ENCODE results near the gene HPSE2.

The HPSE2 gene

DNA sequence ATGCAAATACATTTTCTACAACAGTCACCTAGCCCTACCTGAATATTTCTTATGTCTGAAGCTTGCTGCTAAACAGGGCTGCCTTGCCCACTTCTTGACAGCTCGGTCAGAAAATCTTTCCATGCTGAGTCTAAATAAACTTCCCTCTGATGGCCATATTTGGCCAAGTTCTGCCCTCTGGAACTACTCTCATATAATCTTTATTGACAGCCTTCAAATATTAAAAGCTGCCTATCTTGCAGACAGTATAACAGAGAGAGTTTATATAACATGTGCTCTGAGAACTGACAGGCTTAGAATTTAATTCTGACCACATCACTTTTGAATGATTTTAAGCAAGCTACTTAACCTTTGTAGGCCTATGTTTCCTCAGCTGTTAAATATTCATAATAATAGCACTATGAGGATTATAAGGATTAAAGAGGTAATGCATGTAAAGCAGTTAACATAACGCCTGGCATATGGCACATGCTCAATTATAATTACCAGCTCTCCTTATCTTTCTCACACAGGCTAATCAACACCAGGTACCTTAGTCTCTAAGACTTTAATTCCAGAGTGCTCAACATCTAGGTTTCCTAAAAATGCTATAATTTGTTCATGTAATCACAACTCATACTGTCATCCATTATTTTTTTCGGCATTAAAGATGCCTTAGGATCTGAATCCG lies 334.1 kb downstream of the HPSE2 start:
- DNase-seq: no peak
- WGBS (ENCODE audit: extremely low coverage, insufficient coverage, low lambda C conversion rate): no CpG with 5 or more reads among the region's 4 CpGs
- H3K79me2 ChIP-seq (ENCODE audit: control insufficient read depth, insufficient read depth, low read length): no peaks in the 10 kb centered on the region

DNA sequence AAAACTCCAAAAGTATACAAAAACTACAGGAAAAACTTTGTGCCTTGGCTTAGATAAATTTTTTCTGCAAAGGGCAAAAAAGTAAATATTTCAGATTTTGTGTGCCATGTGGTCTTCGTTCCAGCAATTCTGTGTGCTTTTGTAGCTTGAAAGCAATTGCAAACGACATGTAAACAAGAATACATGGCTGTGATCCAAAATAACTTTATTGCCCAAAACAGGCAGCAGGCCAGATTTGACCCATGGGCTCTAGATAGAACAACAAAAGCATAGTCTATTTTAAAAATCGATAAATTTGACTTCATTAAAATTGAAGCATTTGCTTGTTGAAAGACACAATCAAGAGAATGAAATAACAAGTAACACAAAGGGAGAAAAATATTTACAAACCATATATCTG lies 336.6 kb downstream of the HPSE2 start:
- no peak for DNase-seq
- Histone ChIP-seq H4K5ac (ENCODE audit: low read length) (no peak overlapping the region), H3K18ac (ENCODE audit: low read length) (no peak overlapping the region), H3K27ac (ENCODE audit: low read depth, low read length) (no peak overlapping the region), H3K79me2 (ENCODE audit: control insufficient read depth, insufficient read depth, low read length) (no peaks in the 10 kb centered on the region), H2AK5ac (ENCODE audit: low read length) (no peak overlapping the region), H3K56ac (ENCODE audit: low read length) (no peak overlapping the region), H3K4ac (ENCODE audit: low read depth, low read length) (no peak overlapping the region), H3K23ac (ENCODE audit: low read length) (no peak overlapping the region), H2BK5ac (ENCODE audit: low read length) (no peak overlapping the region), H3K4me1 (ENCODE audit: control insufficient read depth, low read depth, low read length) (no peaks in the 10 kb centered on the region), H2BK120ac (ENCODE audit: low read depth, low read length) (no peak overlapping the region), H3K9ac (ENCODE audit: low read length) (no peak overlapping the region), H3K4me3 (ENCODE audit: low read length) (no peak overlapping the region), H3K36me3 (ENCODE audit: control insufficient read depth, insufficient read depth, low read length) (no peaks in the 10 kb centered on the region), H2BK15ac (replicated peaks; ENCODE audit: low read depth) (no peak overlapping the region), H3K79me1 (ENCODE audit: low read length) (no peaks in the 10 kb centered on the region), H3K4me2 (ENCODE audit: low read length) (no peak overlapping the region), H3K27me3 (ENCODE audit: insufficient read depth, low read length, poor library complexity) (no peaks in the 10 kb centered on the region), H4K8ac (ENCODE audit: low read depth, low read length) (no peak overlapping the region)
- WGBS (ENCODE audit: extremely low coverage, insufficient coverage, low lambda C conversion rate): no CpG with 5 or more reads among the region's 3 CpGs

More for the DNA sequence above, 334.1 kb downstream of the HPSE2 start:
- Histone ChIP-seq H3K79me1 (ENCODE audit: low read length) (no peaks in the 10 kb centered on the region), H3K4ac (ENCODE audit: low read depth, low read length) (no peak overlapping the region), H2BK5ac (ENCODE audit: low read length) (no peak overlapping the region), H3K9ac (ENCODE audit: low read length) (no peak overlapping the region), H3K4me3 (ENCODE audit: low read length) (no peak overlapping the region), H3K18ac (ENCODE audit: low read length) (no peak overlapping the region), H3K27ac (ENCODE audit: low read depth, low read length) (no peak overlapping the region), H3K36me3 (ENCODE audit: control insufficient read depth, insufficient read depth, low read length) (no peaks in the 10 kb centered on the region), H2AK5ac (ENCODE audit: low read length) (no peak overlapping the region), H3K4me1 (ENCODE audit: control insufficient read depth, low read depth, low read length) (no peaks in the 10 kb centered on the region), H3K56ac (ENCODE audit: low read length) (no peak overlapping the region), H4K5ac (ENCODE audit: low read length) (no peak overlapping the region), H4K8ac (ENCODE audit: low read depth, low read length) (no peak overlapping the region), H2BK120ac (ENCODE audit: low read depth, low read length) (no peak overlapping the region), H3K4me2 (ENCODE audit: low read length) (no peak overlapping the region), H3K23ac (ENCODE audit: low read length) (no peak overlapping the region), H3K27me3 (ENCODE audit: insufficient read depth, low read length, poor library complexity) (no peaks in the 10 kb centered on the region), H2BK15ac (replicated peaks; ENCODE audit: low read depth) (no peak overlapping the region)

DNA sequence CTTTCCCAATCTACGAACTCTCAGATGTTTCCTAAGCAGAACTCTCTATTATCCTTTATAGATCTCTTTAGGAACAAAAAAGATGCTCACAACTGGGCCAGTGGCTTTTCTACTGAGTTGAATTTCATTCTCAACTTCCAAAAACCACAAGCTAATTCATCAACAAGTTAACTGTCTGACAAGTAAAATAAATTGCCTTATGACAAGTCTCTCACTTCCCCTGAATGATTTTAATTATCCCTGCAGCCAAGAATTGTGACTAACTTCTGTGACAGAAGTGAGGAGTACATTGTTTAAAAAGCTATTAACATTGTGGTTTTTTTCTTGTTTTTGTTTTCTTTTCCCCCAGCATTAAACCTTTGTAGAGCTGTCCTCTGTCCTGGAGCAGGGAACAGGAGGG lies 343.1 kb downstream of the HPSE2 start:
- Histone ChIP-seq H2BK120ac (ENCODE audit: low read depth, low read length) (no peak overlapping the region), H3K18ac (ENCODE audit: low read length) (no peak overlapping the region)

DNA sequence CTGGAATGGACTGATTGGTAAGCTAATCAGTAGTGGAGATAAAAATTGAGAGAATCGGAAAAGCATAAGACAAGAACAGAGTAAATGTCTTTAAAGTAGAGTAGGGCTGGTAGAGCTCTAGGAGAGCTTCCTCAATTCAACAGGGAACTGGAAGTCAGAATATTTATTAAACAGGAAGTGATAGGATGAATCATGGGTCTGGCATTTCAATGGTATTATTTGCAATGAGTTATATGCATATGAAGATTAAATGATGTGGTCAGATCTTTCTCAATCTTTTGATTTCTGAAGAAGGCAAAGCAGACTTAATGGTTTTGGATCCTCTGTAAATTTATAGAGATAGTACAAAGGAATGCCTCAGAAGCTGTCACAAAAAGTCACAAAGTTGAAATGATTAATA lies 349.0 kb downstream of the HPSE2 start:
- Histone ChIP-seq H3K27me3 (ENCODE audit: insufficient read depth, low read length, poor library complexity) (no peaks in the 10 kb centered on the region), H3K23ac (ENCODE audit: low read length) (no peak overlapping the region), H3K4me2 (ENCODE audit: low read length) (no peak overlapping the region), H4K5ac (ENCODE audit: low read length) (no peak overlapping the region), H4K8ac (ENCODE audit: low read depth, low read length) (no peak overlapping the region), H2BK120ac (ENCODE audit: low read depth, low read length) (no peak overlapping the region), H3K79me2 (ENCODE audit: control insufficient read depth, insufficient read depth, low read length) (no peaks in the 10 kb centered on the region), H3K4me3 (ENCODE audit: low read length) (no peak overlapping the region), H2BK15ac (replicated peaks; ENCODE audit: low read depth) (no peak overlapping the region), H3K9ac (ENCODE audit: low read length) (no peak overlapping the region), H3K56ac (ENCODE audit: low read length) (no peak overlapping the region), H3K4me1 (ENCODE audit: control insufficient read depth, low read depth, low read length) (no peaks in the 10 kb centered on the region), H3K36me3 (ENCODE audit: control insufficient read depth, insufficient read depth, low read length) (no peaks in the 10 kb centered on the region), H2BK5ac (ENCODE audit: low read length) (no peak overlapping the region), H3K18ac (ENCODE audit: low read length) (no peak overlapping the region), H3K79me1 (ENCODE audit: low read length) (no peaks in the 10 kb centered on the region), H2AK5ac (ENCODE audit: low read length) (no peak overlapping the region), H3K4ac (ENCODE audit: low read depth, low read length) (no peak overlapping the region), H3K27ac (ENCODE audit: low read depth, low read length) (no peak overlapping the region)
- DNase-seq: peak; percentile 4
- WGBS (ENCODE audit: extremely low coverage, insufficient coverage, low lambda C conversion rate): no CpG with 5 or more reads among the region's 1 CpG

More for the DNA sequence above, 343.1 kb downstream of the HPSE2 start:
- H2BK5ac ChIP-seq (ENCODE audit: low read length): no peak overlapping the region
- H3K79me1 ChIP-seq (ENCODE audit: low read length): no peaks in the 10 kb centered on the region
- DNase-seq: no peak
- no peaks in the 10 kb centered on the region for H3K4me1 ChIP-seq (ENCODE audit: control insufficient read depth, low read depth, low read length)
- no peak overlapping the region for H3K56ac ChIP-seq (ENCODE audit: low read length)
- no peaks in the 10 kb centered on the region for H3K79me2 ChIP-seq (ENCODE audit: control insufficient read depth, insufficient read depth, low read length)
- H2BK15ac ChIP-seq (replicated peaks; ENCODE audit: low read depth): no peak overlapping the region
- H3K23ac ChIP-seq (ENCODE audit: low read length): no peak overlapping the region
- no peaks in the 10 kb centered on the region for H3K27me3 ChIP-seq (ENCODE audit: insufficient read depth, low read length, poor library complexity)
- WGBS (ENCODE audit: extremely low coverage, insufficient coverage, low lambda C conversion rate): no CpG with 5 or more reads among the region's 1 CpG
- no peak overlapping the region for H4K5ac ChIP-seq (ENCODE audit: low read length)
- H3K4me2 ChIP-seq (ENCODE audit: low read length): no peak overlapping the region
- H4K8ac ChIP-seq (ENCODE audit: low read depth, low read length): no peak overlapping the region
- no peaks in the 10 kb centered on the region for H3K36me3 ChIP-seq (ENCODE audit: control insufficient read depth, insufficient read depth, low read length)
- H3K27ac ChIP-seq (ENCODE audit: low read depth, low read length): no peak overlapping the region
- no peak overlapping the region for H3K4ac ChIP-seq (ENCODE audit: low read depth, low read length)
- H3K4me3 ChIP-seq (ENCODE audit: low read length): no peak overlapping the region
- no peak overlapping the region for H3K9ac ChIP-seq (ENCODE audit: low read length)
- no peak overlapping the region for H2AK5ac ChIP-seq (ENCODE audit: low read length)

DNA sequence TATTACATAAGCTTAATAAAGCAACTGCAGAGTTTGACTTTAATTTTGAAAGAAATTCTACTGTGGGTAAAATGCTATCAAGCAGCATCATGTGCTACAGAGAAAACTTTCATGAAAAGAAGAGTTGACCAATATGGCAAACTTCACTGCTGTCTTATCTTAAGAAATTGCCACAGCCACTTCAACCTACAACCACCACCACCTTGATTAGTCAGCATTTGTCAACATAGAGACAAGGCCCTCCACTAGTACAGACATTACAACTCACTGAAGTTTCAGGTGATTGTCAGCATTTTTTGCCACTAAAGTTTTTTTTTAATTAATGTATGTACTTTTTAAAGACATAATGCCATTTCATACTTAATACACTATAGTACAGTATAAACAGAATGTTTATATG lies 350.3 kb downstream of the HPSE2 start:
- Histone ChIP-seq H3K4me1 (ENCODE audit: control insufficient read depth, low read depth, low read length) (no peaks in the 10 kb centered on the region), H3K4me2 (ENCODE audit: low read length) (no peak overlapping the region), H3K79me1 (ENCODE audit: low read length) (no peaks in the 10 kb centered on the region), H4K5ac (ENCODE audit: low read length) (no peak overlapping the region), H3K4me3 (ENCODE audit: low read length) (no peak overlapping the region), H3K27ac (ENCODE audit: low read depth, low read length) (no peak overlapping the region), H4K8ac (ENCODE audit: low read depth, low read length) (no peak overlapping the region), H2BK15ac (replicated peaks; ENCODE audit: low read depth) (no peak overlapping the region), H3K4ac (ENCODE audit: low read depth, low read length) (no peak overlapping the region), H2BK120ac (ENCODE audit: low read depth, low read length) (no peak overlapping the region), H2AK5ac (ENCODE audit: low read length) (no peak overlapping the region), H3K18ac (ENCODE audit: low read length) (no peak overlapping the region), H3K27me3 (ENCODE audit: insufficient read depth, low read length, poor library complexity) (no peaks in the 10 kb centered on the region), H2BK5ac (ENCODE audit: low read length) (no peak overlapping the region), H3K23ac (ENCODE audit: low read length) (no peak overlapping the region), H3K56ac (ENCODE audit: low read length) (no peak overlapping the region), H3K36me3 (ENCODE audit: control insufficient read depth, insufficient read depth, low read length) (no peaks in the 10 kb centered on the region), H3K79me2 (ENCODE audit: control insufficient read depth, insufficient read depth, low read length) (no peaks in the 10 kb centered on the region), H3K9ac (ENCODE audit: low read length) (no peak overlapping the region)
- DNase-seq: no peak

DNA sequence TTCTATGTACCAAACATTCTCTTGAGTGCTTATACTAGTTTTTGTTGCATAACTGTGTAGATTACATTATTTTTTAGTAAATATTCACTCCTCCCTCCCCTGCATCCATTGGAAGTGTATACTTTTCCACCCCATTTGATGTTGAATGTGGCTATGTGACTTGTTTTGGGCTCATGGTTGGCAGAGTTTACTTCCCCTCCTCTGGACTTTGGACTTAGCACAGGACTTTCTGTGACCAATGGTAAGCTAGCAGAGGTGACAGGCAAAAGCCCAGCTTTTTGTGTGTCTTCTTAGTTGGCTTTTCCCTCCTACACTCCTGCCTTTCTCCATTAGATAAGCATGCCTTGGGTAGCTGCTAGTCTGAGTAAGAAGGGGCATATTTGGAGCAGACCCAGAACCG lies 353.9 kb downstream of the HPSE2 start:
- Histone ChIP-seq H2BK15ac (replicated peaks; ENCODE audit: low read depth) (no peak overlapping the region), H3K4me2 (ENCODE audit: low read length) (no peak overlapping the region), H3K27ac (ENCODE audit: low read depth, low read length) (no peak overlapping the region), H2BK120ac (ENCODE audit: low read depth, low read length) (no peak overlapping the region), H3K79me1 (ENCODE audit: low read length) (no peaks in the 10 kb centered on the region), H2BK5ac (ENCODE audit: low read length) (no peak overlapping the region), H4K8ac (ENCODE audit: low read depth, low read length) (no peak overlapping the region), H3K56ac (ENCODE audit: low read length) (no peak overlapping the region), H3K27me3 (ENCODE audit: insufficient read depth, low read length, poor library complexity) (no peaks in the 10 kb centered on the region), H3K36me3 (ENCODE audit: control insufficient read depth, insufficient read depth, low read length) (no peaks in the 10 kb centered on the region), H3K4me3 (ENCODE audit: low read length) (no peak overlapping the region), H3K4ac (ENCODE audit: low read depth, low read length) (no peak overlapping the region), H3K79me2 (ENCODE audit: control insufficient read depth, insufficient read depth, low read length) (no peaks in the 10 kb centered on the region), H3K9ac (ENCODE audit: low read length) (no peak overlapping the region), H3K4me1 (ENCODE audit: control insufficient read depth, low read depth, low read length) (no peaks in the 10 kb centered on the region), H3K23ac (ENCODE audit: low read length) (no peak overlapping the region), H2AK5ac (ENCODE audit: low read length) (no peak overlapping the region), H3K18ac (ENCODE audit: low read length) (no peak overlapping the region), H4K5ac (ENCODE audit: low read length) (no peak overlapping the region)
- WGBS (ENCODE audit: extremely low coverage, insufficient coverage, low lambda C conversion rate): no CpG with 5 or more reads among the region's 1 CpG
- DNase-seq: no peak

All from mesendoderm (in vitro differentiated cells).